ENCODE results near the gene C1QTNF3.

Gene C1QTNF3

DNA sequence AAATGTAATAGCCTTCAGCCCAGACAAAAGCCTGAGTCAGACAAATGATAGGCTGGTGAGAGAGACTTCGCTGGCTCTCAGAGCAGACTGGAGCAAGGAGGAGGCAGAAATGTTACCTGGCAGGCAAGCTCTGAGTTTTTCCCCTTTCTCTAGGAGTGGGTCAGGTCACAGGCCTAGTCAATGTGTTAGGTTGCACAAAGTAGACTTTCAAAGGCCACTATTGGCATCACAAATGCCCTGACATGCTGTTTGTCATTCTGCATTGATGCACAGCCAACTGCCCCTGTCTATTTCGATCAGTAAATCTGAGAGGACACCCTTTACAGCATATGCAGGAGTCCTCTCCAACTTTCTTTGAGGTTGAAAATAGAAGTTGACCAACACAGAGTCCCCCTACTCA, 15.5 kb upstream of the C1QTNF3 start:
- H3K9me3 Mint-ChIP-seq, result no peaks in the 10 kb centered on the region
- no peaks in the 10 kb centered on the region for H3K27me3 Mint-ChIP-seq (ENCODE audit: low read depth)
- H3K4me3 Mint-ChIP-seq, result no peak overlapping the region
- H3K4me1 Mint-ChIP-seq (ENCODE audit: low read depth), result no peaks in the 10 kb centered on the region
- H3K27ac Mint-ChIP-seq, result no peak overlapping the region
- H3K36me3 Mint-ChIP-seq (ENCODE audit: low read depth), result peaks cover 3% of the 10 kb centered on the region

DNA sequence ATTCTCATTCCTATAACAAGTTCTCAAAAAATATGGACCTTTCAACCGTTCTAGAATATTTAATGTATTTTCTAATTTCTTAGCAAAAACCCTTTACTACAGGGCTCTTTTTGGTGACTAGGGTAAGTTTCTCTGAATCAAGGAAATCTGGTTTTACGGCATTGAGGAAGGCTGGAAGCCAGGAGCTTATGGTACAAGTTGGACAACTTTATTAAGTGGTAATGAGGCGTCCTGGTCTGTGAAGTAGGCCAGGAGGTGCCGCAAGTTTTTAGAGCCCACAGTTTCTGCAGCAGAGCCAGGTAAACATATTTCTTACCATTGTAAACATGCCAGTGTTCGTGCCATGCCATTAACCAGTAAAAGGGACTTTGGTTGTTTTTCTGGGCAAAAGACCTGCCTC, 14.6 kb upstream of the C1QTNF3 start:
- no peaks in the 10 kb centered on the region for H3K27me3 Mint-ChIP-seq (ENCODE audit: low read depth)
- H3K36me3 Mint-ChIP-seq (ENCODE audit: low read depth), result peaks cover 3% of the 10 kb centered on the region
- H3K4me3 Mint-ChIP-seq, result no peak overlapping the region
- H3K9me3 Mint-ChIP-seq, result no peaks in the 10 kb centered on the region
- H3K4me1 Mint-ChIP-seq (ENCODE audit: low read depth), result no peaks in the 10 kb centered on the region
- H3K27ac Mint-ChIP-seq, result no peak overlapping the region

DNA sequence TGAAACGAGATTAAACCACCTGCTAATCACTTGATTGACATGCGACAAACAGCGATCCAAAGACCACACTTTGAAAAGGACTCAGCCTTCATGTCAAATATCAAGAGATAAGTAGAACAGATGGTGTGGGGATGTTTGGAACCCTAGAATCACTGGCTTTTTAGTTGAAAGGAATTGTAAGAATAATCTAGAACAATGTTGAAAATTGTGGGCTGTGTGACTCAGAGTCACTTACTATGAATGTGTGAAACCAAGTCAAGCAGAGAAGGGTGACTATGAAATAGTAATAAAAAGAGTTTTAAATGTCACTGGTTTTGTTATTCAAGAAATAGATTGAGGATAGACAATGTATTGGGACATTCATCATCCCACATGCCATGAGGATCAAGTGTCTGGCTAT, 14.1 kb upstream of the C1QTNF3 start:
- Mint-ChIP-seq H3K36me3 (ENCODE audit: low read depth) (peaks cover 3% of the 10 kb centered on the region), H3K9me3 (no peaks in the 10 kb centered on the region), H3K4me3 (no peak overlapping the region), H3K27me3 (ENCODE audit: low read depth) (no peaks in the 10 kb centered on the region), H3K4me1 (ENCODE audit: low read depth) (no peaks in the 10 kb centered on the region), H3K27ac (no peak overlapping the region)

DNA sequence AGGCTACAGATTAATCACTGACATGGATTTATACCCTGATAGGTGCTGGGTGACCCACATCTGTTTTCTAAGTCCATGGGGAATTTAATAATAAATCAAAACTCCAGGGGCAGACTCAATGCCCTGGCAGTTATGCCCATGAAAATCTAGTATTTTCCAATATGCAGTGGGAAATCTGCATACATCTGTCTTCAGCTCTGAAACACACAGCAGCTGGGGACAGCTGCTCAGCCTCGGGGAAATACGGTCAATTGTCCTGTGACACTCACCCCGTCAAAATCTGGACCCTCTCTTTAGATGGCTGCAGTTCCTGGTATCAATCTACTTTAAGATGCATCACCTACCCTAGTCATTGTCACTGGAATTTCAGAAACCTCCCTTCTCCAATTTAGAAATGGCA, 12.7 kb upstream of the C1QTNF3 start:
- H3K4me1 Mint-ChIP-seq (ENCODE audit: low read depth), result no peaks in the 10 kb centered on the region
- no peaks in the 10 kb centered on the region for H3K9me3 Mint-ChIP-seq
- H3K36me3 Mint-ChIP-seq (ENCODE audit: low read depth), result peaks cover 1% of the 10 kb centered on the region
- H3K27me3 Mint-ChIP-seq (ENCODE audit: low read depth), result no peaks in the 10 kb centered on the region
- no peak overlapping the region for H3K27ac Mint-ChIP-seq
- no peak overlapping the region for H3K4me3 Mint-ChIP-seq

DNA sequence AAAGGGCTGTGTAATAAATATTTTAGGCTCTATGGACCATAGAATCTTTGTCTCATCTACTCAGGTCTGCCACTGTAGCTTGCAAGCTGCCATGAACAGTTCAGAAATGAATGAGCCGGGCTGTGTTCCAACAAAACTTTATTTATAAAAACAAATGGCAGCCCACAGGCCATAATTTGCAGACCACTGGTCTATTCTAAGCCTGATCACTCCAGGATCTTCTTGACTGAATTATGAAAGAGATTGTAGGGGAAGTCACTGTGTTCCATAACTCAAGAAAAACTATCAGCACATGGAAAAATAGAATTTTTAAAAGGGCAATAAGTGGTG, 11.4 kb upstream of the C1QTNF3 start:
- Mint-ChIP-seq H3K4me1 (ENCODE audit: low read depth) (no peaks in the 10 kb centered on the region), H3K27me3 (ENCODE audit: low read depth) (no peaks in the 10 kb centered on the region), H3K9me3 (no peaks in the 10 kb centered on the region), H3K4me3 (no peak overlapping the region), H3K27ac (no peak overlapping the region), H3K36me3 (ENCODE audit: low read depth) (peaks cover 3% of the 10 kb centered on the region)

DNA sequence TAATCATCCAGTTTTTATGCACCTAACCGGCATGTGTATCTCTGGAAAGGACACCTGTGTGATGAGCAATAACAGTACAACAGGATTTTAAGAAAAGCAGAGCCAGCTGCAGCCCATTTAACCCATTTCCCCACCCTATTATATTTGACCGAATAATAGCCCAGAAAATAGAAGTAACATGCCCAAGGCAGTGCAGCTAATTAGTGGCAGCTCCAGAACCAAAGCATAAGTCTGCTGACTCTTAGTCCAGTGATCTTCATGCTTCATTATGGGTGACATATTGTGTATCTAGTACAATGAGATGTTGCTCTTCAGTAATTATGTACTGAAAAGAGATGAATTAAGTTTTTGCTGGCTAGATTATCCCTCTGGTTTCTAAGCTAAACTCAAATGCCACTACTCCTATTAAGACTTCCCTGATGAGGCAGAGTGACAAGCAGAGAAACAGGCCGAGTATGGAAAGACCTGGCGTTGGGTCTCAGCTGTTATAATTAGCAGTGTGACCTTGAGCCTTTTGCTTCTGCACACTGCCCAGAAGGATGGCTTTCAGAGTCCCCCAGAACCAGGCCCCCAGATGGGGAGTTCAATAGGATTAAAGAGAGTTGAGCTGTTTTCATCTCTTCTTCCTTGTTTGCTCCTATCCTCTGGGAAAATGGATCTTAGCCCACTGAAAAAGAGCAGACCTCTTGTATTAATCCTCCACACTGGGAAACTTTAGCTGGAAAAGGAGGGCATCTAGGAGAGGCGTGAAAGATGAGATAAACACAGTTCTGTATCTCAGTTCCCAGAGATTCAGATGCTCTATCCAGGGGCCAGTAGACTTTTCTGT, 10.8 kb upstream of the C1QTNF3 start:
- no peaks in the 10 kb centered on the region for H3K27me3 Mint-ChIP-seq (ENCODE audit: low read depth)
- no peak overlapping the region for H3K27ac Mint-ChIP-seq
- peaks cover 3% of the 10 kb centered on the region for H3K36me3 Mint-ChIP-seq (ENCODE audit: low read depth)
- no peaks in the 10 kb centered on the region for H3K9me3 Mint-ChIP-seq
- H3K4me3 Mint-ChIP-seq, result no peak overlapping the region
- H3K4me1 Mint-ChIP-seq (ENCODE audit: low read depth), result no peaks in the 10 kb centered on the region

DNA sequence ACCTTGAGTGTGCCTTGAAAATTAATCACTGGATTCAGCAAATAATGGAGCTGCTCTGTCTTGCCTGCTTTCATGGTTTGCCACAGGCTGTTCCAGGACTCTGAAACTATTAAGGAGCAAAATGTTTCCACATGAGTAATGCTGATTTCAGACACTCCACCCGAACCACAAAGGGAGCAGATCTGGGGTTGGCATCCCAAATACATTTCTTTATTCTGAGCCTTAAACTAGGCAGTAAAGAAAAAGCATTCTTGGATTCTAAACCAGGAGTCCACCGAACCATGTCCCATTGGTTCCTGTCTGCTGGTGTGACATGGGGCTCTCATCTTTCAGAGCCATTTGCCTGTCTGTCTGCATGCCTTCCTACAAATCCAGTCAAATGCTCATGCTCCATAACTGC, 10.1 kb upstream of the C1QTNF3 start:
- Mint-ChIP-seq H3K27ac (no peak overlapping the region), H3K4me1 (ENCODE audit: low read depth) (no peaks in the 10 kb centered on the region), H3K36me3 (ENCODE audit: low read depth) (peaks cover 3% of the 10 kb centered on the region), H3K9me3 (no peaks in the 10 kb centered on the region), H3K4me3 (no peak overlapping the region), H3K27me3 (ENCODE audit: low read depth) (no peaks in the 10 kb centered on the region)

DNA sequence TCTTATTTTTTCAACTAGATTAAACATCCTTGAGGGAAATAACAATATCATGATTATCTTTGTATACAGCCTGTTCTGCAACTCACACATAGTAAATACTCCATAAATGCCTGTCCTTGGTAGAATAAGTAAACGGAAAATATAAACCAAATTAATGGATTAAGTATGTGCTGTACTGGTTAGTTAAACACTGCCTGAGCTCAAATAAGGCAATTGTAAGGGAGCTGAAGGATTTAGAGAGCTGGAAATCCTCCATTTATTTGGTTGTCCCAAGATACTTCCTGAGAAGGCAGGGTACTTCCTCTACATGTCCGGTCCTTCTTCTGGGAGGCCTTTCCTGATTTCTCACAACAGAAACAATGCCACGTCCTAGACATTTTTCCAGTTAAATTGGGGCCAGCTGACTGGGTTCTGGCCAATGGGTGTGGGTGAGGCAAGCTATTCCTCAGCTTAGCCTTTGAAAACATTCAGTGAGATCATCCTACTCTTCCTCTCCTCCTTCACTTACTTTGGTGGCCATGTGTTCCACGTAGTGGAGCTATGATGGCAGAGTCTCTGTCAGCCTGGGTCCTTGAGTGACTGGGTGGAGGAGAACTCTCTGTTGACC, 8.5 kb upstream of the C1QTNF3 start:
- no peak overlapping the region for H3K27ac Mint-ChIP-seq
- H3K4me3 Mint-ChIP-seq, result no peak overlapping the region
- peaks cover 4% of the 10 kb centered on the region for H3K36me3 Mint-ChIP-seq (ENCODE audit: low read depth)
- H3K4me1 Mint-ChIP-seq (ENCODE audit: low read depth), result no peaks in the 10 kb centered on the region
- no peaks in the 10 kb centered on the region for H3K9me3 Mint-ChIP-seq
- no peaks in the 10 kb centered on the region for H3K27me3 Mint-ChIP-seq (ENCODE audit: low read depth)

DNA sequence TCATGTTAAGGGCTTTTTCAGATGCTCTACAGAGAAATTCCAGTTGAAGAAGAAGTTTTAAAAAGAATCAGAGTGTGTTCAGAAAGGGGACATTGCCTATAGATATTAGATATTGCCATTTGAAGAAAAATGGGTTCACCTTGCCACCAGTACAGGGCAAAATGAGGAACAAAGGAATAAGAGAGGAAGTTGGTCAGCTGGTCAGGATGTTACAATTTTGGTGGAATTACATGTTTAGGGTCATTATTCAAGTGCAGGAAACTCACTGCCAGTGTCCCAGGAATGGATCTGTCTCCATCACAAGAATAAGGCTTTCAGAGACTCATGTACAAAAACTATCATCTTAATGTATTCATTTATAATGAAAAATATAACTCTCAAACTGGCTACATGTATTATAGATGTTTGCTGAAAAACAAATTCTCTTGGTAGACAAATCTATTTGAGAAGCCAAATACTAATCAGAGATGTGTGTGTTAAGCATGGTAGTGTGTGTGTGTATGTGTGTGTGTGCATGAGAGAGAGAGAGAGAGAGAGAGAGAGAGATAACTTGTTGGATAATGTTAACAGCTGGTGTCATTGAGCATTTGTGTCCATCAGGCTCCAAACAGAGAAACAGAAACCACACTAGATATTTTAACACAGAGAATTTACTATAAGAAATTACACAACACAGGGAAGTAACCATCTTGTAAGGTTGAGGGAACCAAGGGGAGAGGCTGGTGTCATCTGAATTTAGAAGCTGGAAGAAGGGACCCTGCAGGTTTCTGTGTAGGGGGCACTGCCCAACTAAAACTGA, 5.0 kb upstream of the C1QTNF3 start:
- Mint-ChIP-seq H3K9me3 (no peaks in the 10 kb centered on the region), H3K4me1 (ENCODE audit: low read depth) (no peaks in the 10 kb centered on the region), H3K36me3 (ENCODE audit: low read depth) (peaks cover 4% of the 10 kb centered on the region), H3K27ac (no peak overlapping the region), H3K27me3 (ENCODE audit: low read depth) (no peaks in the 10 kb centered on the region), H3K4me3 (no peak overlapping the region)

DNA sequence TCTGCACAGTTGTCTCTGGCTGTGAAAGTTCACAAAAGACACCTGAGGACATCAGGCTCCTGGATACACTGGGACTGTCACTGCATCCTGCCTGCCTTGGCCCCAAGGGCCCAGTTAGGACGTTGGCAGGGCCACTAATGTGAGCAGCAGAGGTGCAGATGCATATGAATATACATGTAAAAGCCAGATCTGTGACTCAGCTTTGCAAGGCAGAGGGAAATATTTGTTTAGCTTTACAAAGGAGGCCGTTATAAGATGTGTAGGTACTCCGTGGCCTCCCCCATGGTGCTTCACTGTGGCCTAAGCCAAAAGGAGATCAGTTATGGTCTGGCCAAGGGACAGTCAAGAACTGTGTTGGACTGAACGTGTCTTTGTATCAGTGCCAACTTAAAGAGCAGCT, 4.1 kb upstream of the C1QTNF3 start:
- no peaks in the 10 kb centered on the region for H3K9me3 Mint-ChIP-seq
- no peak overlapping the region for H3K4me3 Mint-ChIP-seq
- H3K27me3 Mint-ChIP-seq (ENCODE audit: low read depth), result no peaks in the 10 kb centered on the region
- no peak overlapping the region for H3K27ac Mint-ChIP-seq
- peaks cover 4% of the 10 kb centered on the region for H3K36me3 Mint-ChIP-seq (ENCODE audit: low read depth)
- H3K4me1 Mint-ChIP-seq (ENCODE audit: low read depth), result no peaks in the 10 kb centered on the region

DNA sequence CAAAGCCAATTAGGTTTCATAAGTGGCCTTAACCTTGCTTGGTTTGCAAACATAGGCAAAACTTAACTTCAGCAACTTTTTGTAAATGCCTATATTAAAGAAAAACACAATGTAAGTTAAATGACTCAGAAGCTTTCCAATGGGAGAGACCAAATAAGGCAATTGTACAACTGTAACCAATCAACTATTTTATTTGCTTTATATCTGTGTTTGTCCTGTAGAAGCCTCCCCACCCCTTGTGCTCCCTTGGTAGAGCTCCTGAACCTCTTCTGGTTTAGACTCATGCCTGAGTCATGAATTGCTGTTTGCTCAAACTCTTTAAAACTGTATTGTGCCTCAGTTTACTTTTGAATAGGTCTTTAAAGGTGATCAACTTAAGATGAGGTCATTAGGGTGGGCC, 3.0 kb upstream of the C1QTNF3 start:
- no peak overlapping the region for H3K4me3 Mint-ChIP-seq
- H3K27me3 Mint-ChIP-seq (ENCODE audit: low read depth), result no peaks in the 10 kb centered on the region
- H3K36me3 Mint-ChIP-seq (ENCODE audit: low read depth), result peaks cover 4% of the 10 kb centered on the region
- no peaks in the 10 kb centered on the region for H3K9me3 Mint-ChIP-seq
- H3K4me1 Mint-ChIP-seq (ENCODE audit: low read depth), result no peaks in the 10 kb centered on the region
- no peak overlapping the region for H3K27ac Mint-ChIP-seq

DNA sequence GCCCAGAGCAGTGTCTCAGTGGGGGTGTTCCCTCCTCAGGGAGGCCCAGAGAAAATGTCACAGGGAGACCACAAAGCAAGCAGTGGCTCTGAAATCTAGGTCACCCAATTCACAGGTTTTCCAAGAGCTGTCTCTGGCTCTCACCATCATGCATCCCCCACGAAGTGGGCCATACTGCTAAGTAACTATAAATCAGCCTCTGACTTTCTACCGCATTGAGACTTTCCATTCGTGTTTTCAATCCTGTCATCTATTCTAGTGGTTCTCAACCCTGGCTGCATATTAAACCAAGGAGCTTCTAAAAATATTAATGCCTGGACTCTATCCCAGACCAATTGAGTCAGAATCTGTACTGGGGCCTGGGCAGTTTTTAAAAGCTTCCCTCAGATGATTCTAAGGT, 2.0 kb upstream of the C1QTNF3 start:
- Mint-ChIP-seq H3K36me3 (ENCODE audit: low read depth) (peaks cover 2% of the 10 kb centered on the region), H3K27me3 (ENCODE audit: low read depth) (no peaks in the 10 kb centered on the region), H3K27ac (no peak overlapping the region), H3K4me3 (no peak overlapping the region), H3K9me3 (no peaks in the 10 kb centered on the region), H3K4me1 (ENCODE audit: low read depth) (no peaks in the 10 kb centered on the region)

DNA sequence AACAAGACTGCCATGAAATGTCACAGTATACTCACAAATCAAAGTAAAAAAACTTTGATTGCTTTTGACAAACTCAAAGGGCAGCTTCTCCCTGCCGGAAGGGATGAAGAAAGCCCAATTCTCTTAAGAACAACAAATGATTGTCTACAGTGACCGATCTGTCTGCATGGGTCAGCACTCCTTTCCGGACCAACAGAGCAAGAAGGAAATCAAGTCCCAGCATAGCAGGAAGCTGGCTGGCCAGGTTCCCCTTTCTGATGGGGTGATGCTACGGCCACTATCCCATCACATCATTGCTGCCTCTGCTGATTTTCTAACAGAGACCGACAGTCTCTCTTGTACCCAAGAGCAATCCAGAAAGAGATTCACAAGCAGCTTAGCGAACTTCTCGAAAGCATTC, 692 bp downstream of the C1QTNF3 start:
- Mint-ChIP-seq H3K36me3 (ENCODE audit: low read depth) (no peaks in the 10 kb centered on the region), H3K4me3 (no peak overlapping the region), H3K4me1 (ENCODE audit: low read depth) (no peaks in the 10 kb centered on the region), H3K27ac (no peak overlapping the region), H3K27me3 (ENCODE audit: low read depth) (no peaks in the 10 kb centered on the region), H3K9me3 (no peaks in the 10 kb centered on the region)

DNA sequence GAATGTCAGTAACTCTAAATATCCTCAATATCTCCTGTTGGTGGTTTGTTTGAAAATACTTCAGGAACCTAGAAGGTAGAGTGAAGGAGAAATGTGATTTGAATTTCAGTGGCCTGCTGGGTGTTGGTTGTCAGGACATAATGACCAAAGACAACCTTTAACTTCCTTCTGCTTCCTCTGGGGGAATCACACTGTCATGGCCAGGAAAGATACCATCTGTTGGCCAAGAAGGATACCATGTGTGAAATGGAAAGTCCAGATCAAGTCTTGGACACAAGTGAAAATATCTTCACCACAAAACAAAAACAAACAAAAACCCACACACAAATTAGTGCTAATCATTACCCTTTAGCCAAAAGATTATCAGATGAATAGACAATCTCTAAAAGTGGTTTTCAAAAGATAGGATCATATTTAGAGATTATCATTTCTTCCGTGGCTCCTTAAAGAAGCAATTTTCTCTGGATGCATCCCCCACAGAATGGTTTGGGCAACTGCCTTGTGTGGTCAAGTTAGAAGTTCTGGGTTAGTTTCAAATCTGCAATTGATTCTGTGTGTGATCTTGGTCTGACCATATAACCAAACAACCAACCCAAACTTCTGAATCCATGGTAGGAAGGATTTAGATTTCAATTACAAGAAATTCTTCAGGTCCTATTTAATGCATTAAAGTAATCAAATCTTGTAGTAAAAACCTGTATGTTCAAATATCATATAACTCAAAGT, 1.6 kb downstream of the C1QTNF3 start:
- no peak overlapping the region for H3K27ac Mint-ChIP-seq

More for the DNA sequence above, 1.6 kb downstream of the C1QTNF3 start:
- Mint-ChIP-seq H3K9me3 (no peaks in the 10 kb centered on the region), H3K27me3 (ENCODE audit: low read depth) (no peaks in the 10 kb centered on the region), H3K36me3 (ENCODE audit: low read depth) (peaks cover 2% of the 10 kb centered on the region), H3K4me3 (no peak overlapping the region), H3K4me1 (ENCODE audit: low read depth) (peaks cover 2% of the 10 kb centered on the region)

All from T-helper 1 cell treated with Interleukin-12 subunit alpha and Interleukin-12 subunit beta and Interleukin-4 antibody, amounts not matched to agents 30 μg/mL and 1 μg/mL, for 36 hours (primary cell).